Fibroblast of lung (primary cell): Measurements from ENCODE around the gene DSCAML1.

Experiments used
- CTCF ChIP-seq, 2 donors: IDR thresholded peaks in 1 of 2; conservative IDR thresholded peaks in 1 of 2; 1 replicate in 1 of 2; 2 replicates in 1 of 2; pipeline ENCODE4 v1.5.1; 2011 to 2012; ENCODE audit warnings: low read length in 2 of 2, control low read depth in 1 of 2, inconsistent platforms in 1 of 2, low read depth in 1 of 2, mild to moderate bottlenecking in 1 of 2
- EZH2 ChIP-seq: IDR thresholded peaks from 2 replicates; pipeline ENCODE4 v1.5.1; 2012; ENCODE audit warnings: low read length, control low read depth, mild to moderate bottlenecking; ENCODE audit errors: missing control alignments

- TF ChIP-seq CTCF (conservative IDR thresholded peaks at IDR 0.05 in 1 of 2, IDR thresholded peaks at IDR 0.05 in 1 of 2; ENCODE audit: low read depth in 1 of 2, low read length in 2 of 2) = no peak
- TF ChIP-seq EZH2 = no peak
Observed at GRCh38 chr11:117497206-117497951, 299.6 kb downstream of the DSCAML1 start.
